ENCODE data around the gene SLC19A3.

- TF ChIP-seq POLR2A (IDR thresholded peaks at IDR 0.05; ENCODE audit: low read depth, low read length) (no peak), CTCF (IDR thresholded peaks at IDR 0.05; ENCODE audit: extremely low read depth in 1 of 2, insufficient read depth in 1 of 2, low read depth in 1 of 2, low read length in 2 of 2) (no peak), POLR2AphosphoS5 (IDR thresholded peaks at IDR 0.05; ENCODE audit: insufficient read depth, low read depth, low read length) (no peak), EZH2 (IDR thresholded peaks at IDR 0.05; ENCODE audit: borderline replicate concordance, low read depth, low read length, severe bottlenecking) (no peak)
Measured at GRCh38 chr2:227717687-227718567, at the start of gene SLC19A3.

All from endothelial cell of umbilical vein (primary cell).